OCI-LY7 (cell line): ENCODE results near the gene SELENOP. TPM values are rescaled to one million over a fixed set of nuclear protein-coding genes. Genes with fewer than 3 reads are reported as not detected.
A peak's percentile ranks its signal among the peaks of the same experiment; 100 is the strongest.

ENCODE experiments used
- BruUV-seq: library from RNA; stranded (reverse); fragments of 400-500 nt; replicated peaks from 2 replicates; lab custom pipeline; 2021; lab: Mats Ljungman, UMichigan
- CTCF ChIA-PET: fragments of 300-600 bp; sonication (Branson Sonifier 250); formaldehyde crosslinking; loops from one replicate; lab custom pipeline; 2022; ENCODE audit warnings: antibody characterized with exemption; ENCODE audit not compliant: unreplicated experiment; lab: Charles Lee
- POLR2A ChIA-PET: fragments of 300-600 bp; sonication (Branson Sonifier 250); formaldehyde crosslinking; loops from one replicate; lab custom pipeline; 2022; ENCODE audit warnings: antibody characterized with exemption; lab: Charles Lee
- DNase-seq: peaks from one replicate; pipeline ENCODE4 v3.0.0-alpha.2; 2015; ENCODE audit warnings: low spot score
- H2AFZ ChIP-seq: fragments of 200-600 bp; sonication (generic), shearing (Covaris generic); 2 replicates; pipeline ENCODE4 v1.6.1; 2014; ENCODE audit warnings: mild to moderate bottlenecking, antibody characterized with exemption, low read length, moderate library complexity
- H3K27ac ChIP-seq: fragments of 200-600 bp; sonication (generic); 2 replicates; pipeline ENCODE4 v1.5.1; 2014; ENCODE audit warnings: mixed run types, low read depth, mild to moderate bottlenecking, moderate library complexity, low read length, inconsistent platforms; ENCODE audit not compliant: poor library complexity, severe bottlenecking
- H3K36me3 ChIP-seq: fragments of 200-600 bp; sonication (generic); 2 replicates; pipeline ENCODE4 v1.6.1; 2014; ENCODE audit warnings: mild to moderate bottlenecking, antibody characterized with exemption, low read length, moderate library complexity, mixed read lengths; ENCODE audit not compliant: insufficient read depth
- H3K4me1 ChIP-seq: fragments of 200-600 bp; sonication (generic); 2 replicates; pipeline ENCODE4 v1.5.1; 2014; ENCODE audit warnings: mild to moderate bottlenecking, low read length; ENCODE audit not compliant: insufficient read depth, poor library complexity, severe bottlenecking
- H3K4me2 ChIP-seq: fragments of 200-600 bp; sonication (generic); 2 replicates; pipeline ENCODE4 v1.6.1; 2014; ENCODE audit warnings: mild to moderate bottlenecking, low read length
- H3K4me3 ChIP-seq: fragments of 200-600 bp; sonication (generic); 2 replicates; pipeline ENCODE4 v1.5.1; 2014; ENCODE audit warnings: mild to moderate bottlenecking, low read depth, low read length; ENCODE audit not compliant: poor library complexity, severe bottlenecking
- H3K79me2 ChIP-seq: fragments of 200-600 bp; sonication (generic); 2 replicates; pipeline ENCODE4 v1.6.1; 2016; ENCODE audit warnings: low read depth, mild to moderate bottlenecking, low read length, moderate library complexity, mixed read lengths; ENCODE audit not compliant: insufficient read depth
- H3K9me2 ChIP-seq: fragments of 200-600 bp; sonication (generic); 2 replicates; pipeline ENCODE4 v1.6.1; 2016; ENCODE audit warnings: mild to moderate bottlenecking, low read length, mixed read lengths; ENCODE audit not compliant: insufficient read depth
- H3K9me3 ChIP-seq: fragments of 200-600 bp; sonication (generic); 2 replicates; pipeline ENCODE4 v1.6.1; 2014; ENCODE audit warnings: mild to moderate bottlenecking, mixed run types, low read length, mixed read lengths
- H4K20me1 ChIP-seq: fragments of 200-600 bp; sonication (generic); 2 replicates; pipeline ENCODE4 v1.6.1; 2014; ENCODE audit warnings: mild to moderate bottlenecking, antibody characterized with exemption, low read length, moderate library complexity, mixed read lengths; ENCODE audit not compliant: insufficient read depth
- CTCF ChIP-seq: fragments of 200-600 bp; sonication (generic); conservative IDR thresholded peaks from 2 replicates; pipeline ENCODE4 v1.5.1; 2014; ENCODE audit warnings: mild to moderate bottlenecking, antibody characterized with exemption, low read length, moderate library complexity, mixed read lengths
- EZH2phosphoT487 ChIP-seq: fragments of 200-600 bp; sonication (generic); IDR thresholded peaks from 2 replicates; pipeline ENCODE4 v1.6.1; 2018; ENCODE audit warnings: low read depth, borderline replicate concordance, mild to moderate bottlenecking, mixed run types, antibody characterized with exemption, low read length, moderate library complexity, mixed read lengths
- intact Hi-C: fragments of 100-400 bp; cut with micrococcal nuclease; formaldehyde crosslinking; loops from one replicate; pipeline ENCODE4 v1.10.0; 2022; ENCODE audit not compliant: unreplicated experiment
- total RNA-seq, 2 experiments: library from RNA; depleted of rRNA in 1 of 2; stranded (reverse); fragments of >200 nt in 1 of 2; shearing (Covaris generic) in 1 of 2; gene quantifications; 2 replicates each; pipeline ENCODE4 v1.2.3, GENCODE V29; 2014 to 2022

SELENOP gene
- total RNA-seq, 2 experiments from 2014 or later, result not detected

- Histone ChIP-seq H3K36me3 (no peaks in the 10 kb centered on the region), H4K20me1 (no peaks in the 10 kb centered on the region), H3K4me3 (no peak overlapping the region), H3K79me2 (no peaks in the 10 kb centered on the region), H3K4me1 (no peaks in the 10 kb centered on the region), H2AFZ (no peak overlapping the region), H3K27ac (no peak overlapping the region), H3K9me3 (no peaks in the 10 kb centered on the region), H3K9me2 (no peaks in the 10 kb centered on the region), H3K4me2 (no peak overlapping the region)
- DNase-seq, result peak; percentile 27
- POLR2A ChIA-PET, result interaction anchor here (0.6 kb wide), 1 partner anchor 55 kb away, joined by 3 read pairs; no protein-coding TSS in a partner anchor
- CTCF ChIA-PET, result interaction anchor here (1.0 kb wide), 1 partner anchor 1863 kb away, joined by 3 read pairs; no protein-coding TSS in a partner anchor
- BruUV-seq, result no TSS peak
- intact Hi-C loops, result no loop called here
- TF ChIP-seq CTCF (peak; percentile 88), EZH2phosphoT487 (no peak)
Measured at GRCh38 chr5:42767491-42768105, 44.1 kb downstream of the SELENOP start.

GRCh38 chr5:42761791-42762190 is 49.9 kb downstream of the SELENOP start:
- POLR2A ChIA-PET, result interaction anchor here (0.6 kb wide), 1 partner anchor 192 kb away, joined by 3 read pairs; no protein-coding TSS in a partner anchor
- Histone ChIP-seq H3K9me3 (no peaks in the 10 kb centered on the region), H2AFZ (no peak overlapping the region), H3K4me3 (no peak overlapping the region), H3K27ac (no peak overlapping the region), H3K9me2 (no peaks in the 10 kb centered on the region), H3K4me2 (no peak overlapping the region), H3K79me2 (no peaks in the 10 kb centered on the region), H3K36me3 (no peaks in the 10 kb centered on the region), H4K20me1 (no peaks in the 10 kb centered on the region), H3K4me1 (no peaks in the 10 kb centered on the region)
- TF ChIP-seq CTCF (no peak), EZH2phosphoT487 (no peak)
- BruUV-seq, result no TSS peak
- DNase-seq, result no peak
- CTCF ChIA-PET, result no interaction called here
- intact Hi-C loops, result no loop called here

GRCh38 chr5:42760426-42760825 is 51.3 kb downstream of the SELENOP start:
- CTCF ChIA-PET, result no interaction called here
- BruUV-seq, result no TSS peak
- POLR2A ChIA-PET, result interaction anchor here (0.7 kb wide), 1 partner anchor 66 kb away, joined by 6 read pairs; no protein-coding TSS in a partner anchor
- no peaks in the 10 kb centered on the region for H3K36me3 ChIP-seq
- H3K9me2 ChIP-seq, result no peaks in the 10 kb centered on the region
- H3K79me2 ChIP-seq, result no peaks in the 10 kb centered on the region
- no peak overlapping the region for H2AFZ ChIP-seq
- intact Hi-C loops, result no loop called here
- no peak overlapping the region for H3K4me2 ChIP-seq
- no peaks in the 10 kb centered on the region for H4K20me1 ChIP-seq
- H3K27ac ChIP-seq, result no peak overlapping the region
- no peaks in the 10 kb centered on the region for H3K9me3 ChIP-seq
- H3K4me1 ChIP-seq, result no peaks in the 10 kb centered on the region
- no peak overlapping the region for H3K4me3 ChIP-seq
- no peak for TF ChIP-seq CTCF
- TF ChIP-seq EZH2phosphoT487, result no peak
- DNase-seq, result no peak
